Hepatocyte (in vitro differentiated cells): ENCODE data around the gene MET. TPM values are rescaled to one million over a fixed set of nuclear protein-coding genes. Genes with fewer than 3 reads are reported as not detected.

Experiments
- DNase-seq: peaks from one replicate; pipeline ENCODE4 v3.0.0-alpha.2; 2016; ENCODE audit warnings: low spot score
- H2AFZ ChIP-seq: fragments of 200-600 bp; sonication (generic); 2 replicates; pipeline ENCODE4 v1.6.0; 2016; ENCODE audit warnings: antibody characterized with exemption, mild to moderate bottlenecking
- H3K27ac ChIP-seq: fragments of 200-600 bp; sonication (generic); 2 replicates; pipeline ENCODE4 v1.5.1; 2016; ENCODE audit warnings: mild to moderate bottlenecking
- H3K27me3 ChIP-seq: fragments of 200-600 bp; sonication (generic); 2 replicates; pipeline ENCODE4 v1.6.1; 2016
- H3K36me3 ChIP-seq: fragments of 200-600 bp; sonication (generic); replicated peaks from 2 replicates; pipeline ENCODE4 v1.5.1; 2016; ENCODE audit warnings: low read depth; ENCODE audit not compliant: insufficient read depth
- H3K4me1 ChIP-seq: fragments of 200-600 bp; sonication (generic); 2 replicates; pipeline ENCODE4 v1.5.1; 2016; ENCODE audit warnings: mild to moderate bottlenecking, moderate library complexity; ENCODE audit not compliant: insufficient read depth
- H3K4me2 ChIP-seq: fragments of 200-600 bp; sonication (generic); 2 replicates; pipeline ENCODE4 v1.6.0; 2016
- H3K4me3 ChIP-seq: fragments of 200-600 bp; sonication (generic); 2 replicates; pipeline ENCODE4 v1.5.1; 2016; ENCODE audit warnings: mild to moderate bottlenecking
- H3K79me2 ChIP-seq: fragments of 200-600 bp; sonication (generic); 2 replicates; pipeline ENCODE4 v1.6.0; 2017; ENCODE audit warnings: mild to moderate bottlenecking
- H3K9me2 ChIP-seq: fragments of 200-600 bp; sonication (generic); replicated peaks from 2 replicates; pipeline ENCODE4 v1.6.0; 2017; ENCODE audit warnings: mild to moderate bottlenecking; ENCODE audit not compliant: insufficient read depth
- H3K9me3 ChIP-seq: fragments of 200-600 bp; sonication (generic); 2 replicates; pipeline ENCODE4 v1.5.1; 2016; ENCODE audit warnings: low read depth, mild to moderate bottlenecking
- H4K20me1 ChIP-seq: fragments of 200-600 bp; sonication (generic); 2 replicates; pipeline ENCODE4 v1.6.0; 2016; ENCODE audit warnings: mild to moderate bottlenecking; ENCODE audit not compliant: insufficient read depth, poor library complexity, severe bottlenecking
- CTCF ChIP-seq: fragments of 200-600 bp; sonication (generic); IDR thresholded peaks from 2 replicates; pipeline ENCODE4 v1.5.1; 2016; ENCODE audit warnings: antibody characterized with exemption, mild to moderate bottlenecking; ENCODE audit not compliant: poor library complexity
- EZH2 ChIP-seq: fragments of 200-600 bp; sonication (generic); IDR thresholded peaks from 2 replicates; pipeline ENCODE4 v1.6.1; 2016; ENCODE audit warnings: antibody characterized with exemption, mild to moderate bottlenecking, borderline replicate concordance
- EZH2phosphoT487 ChIP-seq: fragments of 200-600 bp; sonication (generic); IDR thresholded peaks from one replicate; pipeline ENCODE4 v1.6.1; 2018; ENCODE audit warnings: antibody characterized with exemption, mild to moderate bottlenecking, low read depth, moderate library complexity; ENCODE audit not compliant: unreplicated experiment, severe bottlenecking
- WGBS: methylation state at CpG from one replicate; pipeline ENCODE4 v1.1.6; 2016; ENCODE audit warnings: low lambda C conversion rate; ENCODE audit errors: missing lambda C conversion rate; 5-methylcytosine and 5-hydroxymethylcytosine counted together
- polyA plus RNA-seq: library from polyadenylated mRNA; unstranded; fragments of >200 nt; fragmentation: Nextera tagmentation; extraction: Ambion mirVana; gene quantifications from 2 replicates; pipeline ENCODE4 v1.2.1, GENCODE V29; 2016
- total RNA-seq: library from RNA; depleted of rRNA; stranded (reverse); fragments of >200 nt; gene quantifications from 2 replicates; pipeline ENCODE4 v1.2.3, GENCODE V29; 2014

Gene MET
- total and polyA plus RNA-seq, 2 experiments from 2014 or later: 12.7 to 35.7 TPM

- no peak overlapping the region for H3K4me2 ChIP-seq
- no peaks in the 10 kb centered on the region for H4K20me1 ChIP-seq
- DNase-seq: no peak
- H3K4me3 ChIP-seq: no peak overlapping the region
- H3K27ac ChIP-seq: no peak overlapping the region
- TF ChIP-seq EZH2phosphoT487 (no peak), CTCF (no peak), EZH2 (no peak)
- no peak overlapping the region for H2AFZ ChIP-seq
- H3K4me1 ChIP-seq: no peaks in the 10 kb centered on the region
- H3K79me2 ChIP-seq: no peaks in the 10 kb centered on the region
- H3K9me2 ChIP-seq: no peaks in the 10 kb centered on the region
- H3K27me3 ChIP-seq: no peaks in the 10 kb centered on the region
- H3K36me3 ChIP-seq: no peaks in the 10 kb centered on the region
- 94% methylated on average over 1 of the region's 1 CpG for WGBS
- no peaks in the 10 kb centered on the region for H3K9me3 ChIP-seq
Observed at GRCh38 chr7:116697761-116698160, 25.8 kb downstream of the MET start.

- H3K27me3 ChIP-seq: no peaks in the 10 kb centered on the region
- peaks cover under 1% of the 10 kb centered on the region for H3K79me2 ChIP-seq
- no peaks in the 10 kb centered on the region for H3K36me3 ChIP-seq
- WGBS: 67% methylated on average over 2 of the region's 2 CpGs
- no peak overlapping the region for H3K4me2 ChIP-seq
- no peaks in the 10 kb centered on the region for H4K20me1 ChIP-seq
- DNase-seq: no peak
- no peaks in the 10 kb centered on the region for H3K9me3 ChIP-seq
- no peak overlapping the region for H3K27ac ChIP-seq
- no peaks in the 10 kb centered on the region for H3K4me1 ChIP-seq
- no peak overlapping the region for H3K4me3 ChIP-seq
- no peak overlapping the region for H2AFZ ChIP-seq
- H3K9me2 ChIP-seq: no peaks in the 10 kb centered on the region
- TF ChIP-seq CTCF (no peak), EZH2phosphoT487 (no peak), EZH2 (no peak)
Observed at GRCh38 chr7:116698396-116698795, 26.4 kb downstream of the MET start.

- H3K27ac ChIP-seq: no peak overlapping the region
- H3K79me2 ChIP-seq: peaks cover 3% of the 10 kb centered on the region
- no peaks in the 10 kb centered on the region for H3K36me3 ChIP-seq
- H3K9me3 ChIP-seq: no peaks in the 10 kb centered on the region
- H3K4me1 ChIP-seq: no peaks in the 10 kb centered on the region
- H3K9me2 ChIP-seq: no peaks in the 10 kb centered on the region
- no peaks in the 10 kb centered on the region for H4K20me1 ChIP-seq
- no peak overlapping the region for H3K4me3 ChIP-seq
- H3K27me3 ChIP-seq: no peaks in the 10 kb centered on the region
- 82% methylated on average over 12 of the region's 12 CpGs for WGBS
- no peak for DNase-seq
- TF ChIP-seq CTCF (no peak), EZH2phosphoT487 (no peak), EZH2 (no peak)
- no peak overlapping the region for H3K4me2 ChIP-seq
- H2AFZ ChIP-seq: no peak overlapping the region
Observed at GRCh38 chr7:116698930-116699721, 27.1 kb downstream of the MET start.
